Motor neuron (in vitro differentiated cells): Measurements from ENCODE around the gene PPP2R5B. TPM values are rescaled to one million over a fixed set of nuclear protein-coding genes. Genes with fewer than 3 reads are reported as not detected.

Experiments used
- ATAC-seq, 8 experiments: fragments of 200-7000 bp; cut with Tn5 transposase; replicated peaks in 6 of 8; 2 replicates each; pipeline ENCODE4 v1.8.0; 2021; ENCODE audit warnings: mild to moderate bottlenecking in 8 of 8, moderate library complexity in 8 of 8
- H3K27ac ChIP-seq, 2 donors: fragments of 250-450 bp; sonication (Bioruptor Pico); 2 replicates each; pipeline ENCODE4 v1.9.0; 2021; ENCODE audit warnings: antibody characterized with exemption in 2 of 2, mild to moderate bottlenecking in 2 of 2, moderate library complexity in 1 of 2
- H3K4me1 ChIP-seq, 2 donors: fragments of 250-450 bp; sonication (Bioruptor Pico); replicated peaks in 1 of 2; 2 replicates each; pipeline ENCODE4 v1.6.1; 2021; ENCODE audit warnings: antibody characterized with exemption in 2 of 2, mild to moderate bottlenecking in 2 of 2, moderate library complexity in 1 of 2
- H3K4me3 ChIP-seq, 5 donors: fragments of 250-450 bp; sonication (Bioruptor Pico); 2 replicates each; pipeline ENCODE4 v1.9.0; 2021; ENCODE audit warnings: antibody characterized with exemption in 5 of 5, mild to moderate bottlenecking in 5 of 5, moderate library complexity in 4 of 5
- WGBS, 10 experiments: fragments of 450-650 bp; shearing (Covaris generic); methylation state at CpG; one replicate each; pipeline ENCODE4 v1.0.0; 2022; 5-methylcytosine and 5-hydroxymethylcytosine counted together
- in situ Hi-C, 9 experiments: fragments of 400-800 bp; cut with MboI; loops; one replicate each; pipeline ENCODE4 v1.15.0; 2021; ENCODE audit warnings: low sequenced_read_pairs in 9 of 9, low pct_unique_long_range_greater_than_20kb in 2 of 9; ENCODE audit not compliant: unreplicated experiment in 9 of 9
- total RNA-seq, 8 experiments: library from RNA; unstranded; fragments of 300-600 nt; gene quantifications; 2 replicates each; pipeline versions ENCODE4 v1.2.3 to v1.2.4, GENCODE V29; 2022

Gene PPP2R5B
- total RNA-seq, 8 experiments from 2014 or later, result 8.4 to 48.7 (median 25.8) TPM

DNA sequence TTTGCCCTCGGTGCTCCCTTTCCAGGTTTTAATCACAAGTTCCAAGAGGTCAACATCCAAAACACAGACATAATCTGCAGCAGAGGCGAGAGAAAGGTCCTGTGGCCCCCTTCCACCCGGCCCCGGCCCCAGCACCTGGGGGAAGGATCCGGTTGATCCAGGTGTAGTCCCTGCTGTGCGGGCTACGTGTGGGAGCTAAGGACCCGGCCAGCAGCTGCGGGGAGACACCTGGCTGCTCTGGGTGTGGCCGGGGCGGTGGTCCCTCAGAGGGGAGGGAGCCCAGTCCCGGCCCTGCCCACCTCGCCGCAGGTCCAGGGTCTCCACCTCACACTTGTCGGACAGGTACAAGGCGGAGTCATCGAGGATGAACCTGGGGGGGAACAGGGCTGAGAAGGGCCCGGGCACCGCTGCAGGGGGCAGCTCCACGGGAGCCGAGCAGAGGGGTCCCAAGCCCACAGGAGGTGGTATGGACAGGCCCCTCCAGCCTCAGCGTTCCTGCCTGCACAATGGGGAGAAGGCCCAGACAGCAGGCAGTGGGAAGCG lies 21.1 kb upstream of the PPP2R5B start:
- ATAC-seq, result peak in 1 of 8 experiments; percentile 8
- WGBS, 10 experiments, result 60 to 90% (median 80%) methylated on average over 1 to 4 of the region's 23 CpGs; no CpG with 5 or more reads in 5 of the 10 experiments
- Histone ChIP-seq H3K4me1 (no peaks in the 10 kb centered on the region), H3K27ac (no peak overlapping the region), H3K4me3 (no peak overlapping the region)
- in situ Hi-C loops, result no loop called here

DNA sequence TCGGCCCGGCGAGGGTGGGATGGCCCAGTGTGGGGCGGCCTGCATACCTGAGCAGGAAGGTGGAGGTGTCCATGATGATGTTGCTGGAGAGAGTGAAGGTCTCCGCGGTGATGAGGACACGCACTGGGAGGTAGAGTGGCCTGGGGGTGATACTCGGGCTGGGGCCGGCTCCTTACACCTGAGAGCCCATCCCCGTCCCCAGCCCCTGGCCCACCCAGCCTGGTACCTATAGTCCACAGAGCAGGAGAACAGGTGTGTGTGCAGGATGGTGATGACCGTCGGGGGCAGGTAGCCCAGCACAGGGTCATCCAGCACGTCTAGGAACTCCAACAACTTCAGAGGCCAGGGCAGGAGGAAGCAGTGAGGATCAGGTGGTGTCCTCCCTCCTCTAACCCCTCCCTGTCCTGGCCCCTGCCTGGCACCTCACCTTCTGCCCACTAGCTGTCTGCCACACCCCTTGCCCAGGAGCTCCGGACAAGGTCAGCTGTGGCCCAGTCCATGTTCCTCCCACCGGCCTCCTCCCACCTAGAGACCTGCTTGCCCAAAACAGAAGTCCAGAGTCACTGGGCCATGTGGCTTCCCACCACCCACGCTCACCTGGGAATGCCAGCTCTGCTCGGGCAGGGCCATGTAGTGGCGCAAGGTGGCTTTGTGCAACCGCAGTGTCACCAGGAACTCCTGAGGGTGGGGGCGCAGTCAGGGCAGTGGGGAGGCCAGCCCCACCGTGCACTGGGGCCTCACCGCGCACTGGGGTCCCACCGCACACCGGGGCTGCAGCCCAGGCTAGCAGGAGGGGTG lies 18.8 kb upstream of the PPP2R5B start:
- peak in 1 of 8 experiments; percentile 3 for ATAC-seq
- H3K4me3 ChIP-seq, result no peak overlapping the region
- H3K27ac ChIP-seq, result no peak overlapping the region
- H3K4me1 ChIP-seq, result no peaks in the 10 kb centered on the region
- WGBS, 10 experiments, result 88 to 100% methylated on average over 1 to 5 of the region's 25 CpGs; no CpG with 5 or more reads in 8 of the 10 experiments
- in situ Hi-C loops, result no loop called here

DNA sequence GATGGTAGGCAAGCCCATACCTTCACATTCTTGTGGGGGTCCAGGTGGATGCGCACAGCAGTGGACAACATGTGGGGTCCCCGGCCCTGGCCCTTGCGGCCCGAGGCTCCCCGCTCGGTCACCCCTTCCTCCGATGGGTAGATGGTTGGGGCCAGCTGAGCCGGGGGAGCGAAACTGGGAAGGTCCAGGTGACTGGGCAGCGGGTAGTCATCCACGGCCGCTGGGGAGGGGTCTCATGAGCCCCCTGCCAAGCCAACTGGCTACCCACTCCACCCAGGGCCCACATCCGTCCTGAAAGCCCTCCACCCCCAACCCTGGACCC lies 18.2 kb upstream of the PPP2R5B start:
- ATAC-seq, result peak in 1 of 8 experiments; percentile 5
- in situ Hi-C loops, result no loop called here

DNA sequence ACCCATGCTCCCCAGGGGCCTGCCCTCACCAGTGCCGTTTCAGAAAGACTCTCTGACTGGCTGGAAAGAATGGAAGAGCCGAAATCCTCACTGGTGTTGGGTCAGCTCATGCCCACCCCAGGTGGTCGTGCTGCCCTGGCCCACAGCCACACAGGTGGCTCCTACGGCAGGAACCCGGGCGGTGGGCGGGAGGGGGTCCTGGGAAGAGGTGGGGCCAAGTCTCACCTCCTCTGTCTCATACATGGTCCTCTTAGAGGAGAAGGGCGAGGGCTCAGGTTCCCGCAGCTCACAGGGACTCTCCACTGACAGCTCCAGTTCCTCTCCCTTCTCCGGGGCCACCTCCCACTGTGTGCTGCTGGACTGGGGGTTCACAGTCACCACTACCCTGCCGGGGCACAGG lies 15.7 kb upstream of the PPP2R5B start:
- H3K4me3 ChIP-seq, result no peak overlapping the region

More for the DNA sequence above, 18.2 kb upstream of the PPP2R5B start:
- no peaks in the 10 kb centered on the region for H3K4me1 ChIP-seq
- no peak overlapping the region for H3K4me3 ChIP-seq
- 60 to 90% methylated on average over 1 to 2 of the region's 13 CpGs; no CpG with 5 or more reads in 8 of the 10 experiments for WGBS, 10 experiments
- no peak overlapping the region for H3K27ac ChIP-seq

DNA sequence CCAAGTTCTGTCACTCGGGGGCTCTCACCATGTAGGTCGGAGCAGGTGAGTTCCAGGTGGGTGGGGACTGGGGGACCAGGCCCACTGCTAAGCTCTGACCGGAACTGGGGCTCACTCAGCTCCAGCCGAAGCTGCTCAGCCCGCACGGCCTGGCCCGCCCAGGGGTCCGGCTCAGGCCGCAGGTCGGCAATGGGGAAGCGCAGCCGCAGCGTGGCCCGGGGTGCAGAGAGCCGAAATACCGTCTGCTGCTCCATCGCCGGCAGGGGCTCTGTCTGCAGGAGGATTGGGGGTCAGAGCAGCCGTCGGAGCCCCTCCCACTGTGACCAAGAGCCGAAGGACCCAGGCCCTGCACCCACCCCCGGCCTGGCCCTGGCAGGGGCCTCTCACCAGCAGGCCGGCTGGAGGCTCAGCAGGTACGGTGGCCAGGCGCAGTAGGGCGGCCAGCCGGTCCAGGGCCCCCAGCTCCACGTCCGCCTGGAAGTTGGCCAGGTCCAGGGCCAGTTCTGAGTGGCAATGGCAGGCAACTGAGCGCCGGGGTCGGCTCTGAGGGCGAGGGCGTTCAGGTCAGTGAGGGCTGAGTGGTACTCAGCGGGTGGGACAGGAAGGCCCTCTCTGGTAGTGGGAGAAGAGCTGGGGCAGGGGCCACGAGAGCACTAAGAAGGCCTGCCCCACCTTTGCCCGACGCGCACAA lies 14.7 kb upstream of the PPP2R5B start:
- ATAC-seq, result no peak
- in situ Hi-C loops, result no loop called here
- WGBS, 10 experiments, result 80 to 100% (median 93%) methylated on average over 1 to 5 of the region's 39 CpGs; no CpG with 5 or more reads in 5 of the 10 experiments
- no peak overlapping the region for H3K4me3 ChIP-seq
- no peaks in the 10 kb centered on the region for H3K4me1 ChIP-seq
- H3K27ac ChIP-seq, result no peak overlapping the region

More for the DNA sequence above, 15.7 kb upstream of the PPP2R5B start:
- Histone ChIP-seq H3K4me1 (no peaks in the 10 kb centered on the region), H3K27ac (no peak overlapping the region)
- WGBS, 10 experiments, result 60 to 80% methylated on average over 1 of the region's 11 CpGs; no CpG with 5 or more reads in 8 of the 10 experiments
- in situ Hi-C loops, result no loop called here
- no peak for ATAC-seq

DNA sequence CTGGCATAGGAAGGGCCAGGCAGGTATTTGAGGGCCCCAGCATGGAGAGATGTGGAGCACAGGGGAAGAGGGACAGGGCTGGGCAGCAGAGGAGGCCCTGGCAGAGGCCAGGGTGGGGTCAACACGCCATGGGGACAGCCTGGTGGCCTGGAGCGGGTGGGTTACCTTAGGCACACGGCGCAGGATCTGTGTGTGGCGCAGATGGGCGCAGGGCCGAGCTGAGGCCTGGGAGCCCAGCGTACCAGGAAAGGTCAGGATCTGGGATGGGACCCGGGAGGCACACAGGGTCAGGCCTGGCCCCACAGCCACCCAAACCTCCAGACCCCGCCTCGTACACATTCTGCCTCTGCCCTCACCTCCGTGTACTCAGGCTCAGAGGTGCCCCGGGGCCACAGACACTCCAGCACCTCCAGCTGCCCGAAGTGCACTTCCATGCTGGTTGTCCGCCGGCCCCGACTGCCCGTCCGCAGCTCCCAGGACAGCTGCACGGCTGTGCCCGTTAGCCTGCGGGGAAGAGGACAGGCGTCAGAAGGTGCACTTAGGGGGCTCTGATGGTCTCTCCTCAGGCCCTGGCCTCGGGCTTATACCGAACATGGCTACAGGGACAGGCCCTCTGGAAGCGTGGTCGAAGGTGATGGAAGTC lies 13.9 kb upstream of the PPP2R5B start:
- H3K4me1 ChIP-seq, result peaks cover 0 to under 1% of the 10 kb centered on the region in 2 donors
- H3K4me3 ChIP-seq, result no peak overlapping the region
- ATAC-seq, result no peak
- WGBS, 10 experiments, result 80 to 100% (median 88%) methylated on average over 1 to 9 of the region's 27 CpGs; no CpG with 5 or more reads in 7 of the 10 experiments
- in situ Hi-C loops, result no loop called here
- H3K27ac ChIP-seq, result no peak overlapping the region

DNA sequence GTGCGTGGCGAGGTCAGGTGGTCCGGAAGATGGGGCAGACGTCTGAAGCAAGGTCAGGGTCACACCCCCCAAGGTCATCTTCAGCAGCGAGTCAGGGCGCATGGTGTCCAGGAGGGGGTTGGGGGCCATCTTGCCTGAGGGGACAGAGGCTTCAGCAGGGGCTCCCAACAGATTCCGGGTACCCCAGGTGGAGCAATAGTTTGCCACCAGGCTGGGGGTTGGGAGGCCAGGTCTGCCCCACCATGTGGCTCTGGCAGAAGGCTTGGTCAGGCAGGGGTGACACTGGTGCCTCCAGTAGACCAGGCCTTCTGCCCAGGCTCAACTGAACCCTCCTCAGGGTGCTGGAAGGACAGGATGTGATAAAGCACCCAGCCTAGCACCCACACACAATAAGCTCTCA lies 13.3 kb upstream of the PPP2R5B start:
- Histone ChIP-seq H3K4me3 (no peak overlapping the region), H3K4me1 (peaks cover 5 to 7% of the 10 kb centered on the region in 2 donors), H3K27ac (no peak overlapping the region)
- in situ Hi-C loops, result no loop called here
- no peak for ATAC-seq
- 80% methylated on average over 1 of the region's 7 CpGs; no CpG with 5 or more reads in 9 of the 10 experiments for WGBS, 10 experiments

DNA sequence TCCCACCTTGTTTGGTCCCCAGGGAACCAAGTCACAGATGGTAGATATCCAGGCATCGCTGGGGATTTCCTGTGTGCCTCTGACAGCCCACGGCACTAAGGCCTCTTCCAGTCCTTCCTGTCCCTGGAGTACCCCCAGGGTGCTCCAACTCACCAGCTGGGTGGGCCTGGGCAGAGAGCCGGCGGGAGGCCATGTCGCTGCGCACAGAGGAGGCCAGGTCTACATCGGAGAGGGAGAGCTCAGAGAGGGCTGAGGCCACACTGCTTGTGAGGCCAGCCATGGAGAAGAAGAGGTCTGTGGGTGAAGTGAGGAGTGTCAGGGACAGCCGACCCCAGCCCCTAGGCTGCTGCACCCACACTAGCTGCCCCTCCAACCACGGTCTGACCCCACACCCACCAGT lies 12.8 kb upstream of the PPP2R5B start:
- 88 to 100% (median 100%) methylated on average over 1 to 7 of the region's 9 CpGs; no CpG with 5 or more reads in 6 of the 10 experiments for WGBS, 10 experiments
- ATAC-seq, result no peak
- peaks cover 9% of the 10 kb centered on the region in 2 donors for H3K4me1 ChIP-seq
- in situ Hi-C loops, result no loop called here
- no peak overlapping the region for H3K4me3 ChIP-seq
- H3K27ac ChIP-seq, result no peak overlapping the region

DNA sequence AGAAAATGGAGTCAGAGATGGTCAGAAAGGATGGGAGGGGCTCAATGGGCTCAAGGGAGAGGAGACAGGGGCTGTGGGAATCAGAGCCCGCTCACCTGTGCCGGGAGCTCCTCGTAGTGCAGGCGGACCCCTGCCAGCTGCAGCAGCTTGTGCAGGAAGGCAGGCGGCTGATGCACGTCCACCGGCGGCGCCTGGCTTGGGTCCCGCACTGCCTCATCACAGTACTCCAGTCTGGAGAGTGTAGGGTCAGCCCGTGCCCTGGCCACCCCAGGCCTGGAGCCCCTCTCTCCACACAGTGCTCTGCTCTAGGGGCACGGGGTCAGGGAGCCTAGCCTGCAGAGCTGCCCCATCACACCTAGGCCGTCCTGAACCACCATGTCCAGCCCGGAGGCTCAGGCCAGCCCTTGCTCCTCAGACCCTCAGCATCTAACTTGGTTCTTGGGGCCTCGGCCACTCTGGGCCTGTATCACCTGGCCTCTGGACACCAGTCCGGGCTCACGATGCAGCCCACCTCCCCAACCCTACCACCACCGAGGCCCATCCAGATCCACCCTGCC lies 11.2 kb upstream of the PPP2R5B start:
- no peak for ATAC-seq
- Histone ChIP-seq H3K27ac (no peak overlapping the region), H3K4me3 (no peak overlapping the region), H3K4me1 (peaks cover 9 to 10% of the 10 kb centered on the region in 2 donors)
- WGBS, 10 experiments, result 67% methylated on average over 6 of the region's 18 CpGs; no CpG with 5 or more reads in 9 of the 10 experiments
- in situ Hi-C loops, result no loop called here

DNA sequence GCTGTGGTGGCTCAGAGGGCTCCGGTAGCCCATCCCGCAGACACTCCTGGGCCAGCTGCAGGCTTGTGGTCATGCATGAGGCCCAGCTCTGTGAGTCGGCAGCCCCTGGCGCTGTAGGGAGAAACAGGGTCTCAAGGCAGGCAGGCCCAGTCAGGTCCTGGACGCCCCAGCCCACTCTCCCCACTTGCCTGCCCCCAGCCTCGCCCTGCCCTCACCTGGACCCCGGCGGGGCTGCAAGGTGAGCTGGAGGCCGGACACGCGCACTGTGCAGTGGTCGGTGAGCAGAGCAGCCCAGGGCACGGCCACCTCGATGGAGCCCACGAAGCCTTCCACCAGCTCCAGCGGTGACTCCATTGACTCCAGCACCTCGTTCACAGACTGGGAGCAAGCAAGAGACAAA lies 10.4 kb upstream of the PPP2R5B start:
- H3K4me1 ChIP-seq, result peaks cover 9 to 13% of the 10 kb centered on the region in 2 donors
- in situ Hi-C loops, result no loop called here
- 100% methylated on average over 2 of the region's 17 CpGs; no CpG with 5 or more reads in 8 of the 10 experiments for WGBS, 10 experiments
- no peak overlapping the region for H3K4me3 ChIP-seq
- ATAC-seq, result no peak
- no peak overlapping the region for H3K27ac ChIP-seq

DNA sequence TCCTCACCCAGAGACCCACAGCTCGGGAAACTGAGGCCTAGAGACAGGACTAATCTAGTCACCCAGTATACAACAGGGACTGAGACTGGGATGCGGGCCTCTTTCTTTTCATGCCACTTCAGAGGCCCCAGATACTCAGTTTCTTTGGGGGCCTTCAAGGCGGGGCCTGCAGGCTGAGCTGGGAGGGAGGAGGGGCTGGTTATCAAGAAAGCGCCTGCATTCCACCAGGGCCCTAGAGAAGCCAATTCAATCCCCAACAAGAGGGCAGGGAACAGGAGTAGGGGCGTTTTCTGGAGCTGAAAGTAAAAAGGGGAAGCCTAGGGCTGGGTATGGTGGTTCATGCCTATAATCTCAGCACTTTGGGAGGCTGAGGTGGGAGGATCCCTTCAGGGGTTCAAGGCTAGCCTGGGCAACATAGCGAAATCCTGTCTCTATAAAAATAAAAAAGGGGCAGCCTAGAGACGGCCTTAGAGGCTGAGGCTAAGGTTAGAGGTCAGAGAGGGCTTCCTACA lies 9.1 kb upstream of the PPP2R5B start:
- in situ Hi-C loops, result no loop called here
- H3K4me3 ChIP-seq, result no peak overlapping the region
- H3K27ac ChIP-seq, result no peak overlapping the region
- ATAC-seq, result no peak
- H3K4me1 ChIP-seq, result peaks cover 9 to 13% of the 10 kb centered on the region in 2 donors
- 40 to 100% (median 62%) methylated on average over 1 to 4 of the region's 7 CpGs; no CpG with 5 or more reads in 3 of the 10 experiments for WGBS, 10 experiments

DNA sequence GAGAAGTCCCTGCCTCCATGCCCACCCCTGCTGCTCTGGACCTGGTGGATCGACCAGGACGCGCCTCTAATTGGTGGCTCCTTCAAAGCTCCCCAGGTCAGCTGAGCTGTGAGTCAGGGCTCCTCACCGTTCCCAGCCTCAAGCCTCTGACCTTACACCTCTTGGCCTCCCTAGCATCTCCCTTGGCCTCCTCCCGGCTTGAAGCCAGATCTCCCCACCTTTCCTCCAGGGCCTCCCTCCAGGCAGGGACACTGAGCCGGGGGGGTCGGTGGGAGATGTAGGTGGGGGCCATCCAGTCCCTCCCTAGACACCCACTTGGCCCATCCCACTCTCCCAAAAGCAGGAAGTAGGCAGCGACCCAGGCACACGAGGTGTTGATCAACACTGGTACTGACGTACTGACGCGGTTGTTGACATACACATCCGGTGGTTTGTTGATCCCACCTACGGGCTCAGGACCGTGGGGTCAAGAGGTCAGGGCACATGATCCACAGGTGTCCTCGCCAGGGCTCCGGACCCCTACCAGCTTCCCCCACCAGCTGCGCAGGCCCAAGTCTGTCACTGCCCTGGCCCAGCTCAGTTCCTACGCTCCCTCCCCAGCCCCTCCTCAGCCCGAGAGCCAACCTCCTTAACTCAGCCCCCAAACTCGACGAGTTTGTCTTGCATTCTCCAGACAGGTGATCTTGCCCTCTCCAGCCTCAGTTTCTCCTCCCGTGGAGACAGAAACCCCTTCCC lies 8.3 kb upstream of the PPP2R5B start:
- H3K27ac ChIP-seq, result no peak overlapping the region
- peak overlapping the region; percentile 54 to 75 (median 65) for H3K4me3 ChIP-seq
- 0 to 33% (median 8%) methylated on average over 1 to 10 of the region's 23 CpGs; no CpG with 5 or more reads in 6 of the 10 experiments for WGBS, 10 experiments
- in situ Hi-C loops, result no loop called here
- peaks cover 9 to 13% of the 10 kb centered on the region in 2 donors for H3K4me1 ChIP-seq
- ATAC-seq, result peak in 3 of 8 experiments; percentile 4 to 12 (median 7)
